ENCODE results near the gene ALDH1A1.
"Not testable (repeated sequence)": the region's sequence is repeated elsewhere in the genome, so short reads cannot be mapped to it uniquely, and the experiment has no call there.

DNA sequence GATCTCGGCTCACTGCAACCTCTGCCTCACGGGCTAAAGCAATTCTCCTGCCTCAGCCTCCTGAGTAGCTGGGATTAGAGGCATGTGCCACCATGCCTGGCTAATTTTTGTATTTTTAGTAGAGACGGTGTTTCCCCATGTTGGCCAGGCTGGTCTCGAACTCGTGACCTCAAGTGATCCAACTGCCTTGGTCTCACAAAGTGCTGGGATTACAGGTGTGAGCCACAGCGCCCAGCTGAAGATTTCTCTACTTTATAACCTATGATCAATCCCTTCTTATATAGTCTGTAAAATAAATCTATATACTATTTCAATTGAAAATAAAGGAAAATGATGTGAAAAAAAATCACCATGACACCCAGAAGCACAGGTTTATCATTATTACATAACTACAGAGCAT, 13.3 kb downstream of the ALDH1A1 start:
- TF ChIP-seq, protein P1, sequence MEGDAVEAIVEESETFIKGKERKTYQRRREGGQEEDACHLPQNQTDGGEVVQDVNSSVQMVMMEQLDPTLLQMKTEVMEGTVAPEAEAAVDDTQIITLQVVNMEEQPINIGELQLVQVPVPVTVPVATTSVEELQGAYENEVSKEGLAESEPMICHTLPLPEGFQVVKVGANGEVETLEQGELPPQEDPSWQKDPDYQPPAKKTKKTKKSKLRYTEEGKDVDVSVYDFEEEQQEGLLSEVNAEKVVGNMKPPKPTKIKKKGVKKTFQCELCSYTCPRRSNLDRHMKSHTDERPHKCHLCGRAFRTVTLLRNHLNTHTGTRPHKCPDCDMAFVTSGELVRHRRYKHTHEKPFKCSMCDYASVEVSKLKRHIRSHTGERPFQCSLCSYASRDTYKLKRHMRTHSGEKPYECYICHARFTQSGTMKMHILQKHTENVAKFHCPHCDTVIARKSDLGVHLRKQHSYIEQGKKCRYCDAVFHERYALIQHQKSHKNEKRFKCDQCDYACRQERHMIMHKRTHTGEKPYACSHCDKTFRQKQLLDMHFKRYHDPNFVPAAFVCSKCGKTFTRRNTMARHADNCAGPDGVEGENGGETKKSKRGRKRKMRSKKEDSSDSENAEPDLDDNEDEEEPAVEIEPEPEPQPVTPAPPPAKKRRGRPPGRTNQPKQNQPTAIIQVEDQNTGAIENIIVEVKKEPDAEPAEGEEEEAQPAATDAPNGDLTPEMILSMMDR (conservative IDR thresholded peaks at IDR 0.05; ENCODE audit: low read depth, low read length) = not testable (repeated sequence)
- TF ChIP-seq EZH2 (IDR thresholded peaks at IDR 0.05; ENCODE audit: low read length, unreplicated experiment); EZH2phosphoT487 (IDR thresholded peaks at IDR 0.05; ENCODE audit: borderline replicate concordance, low read length): not testable (repeated sequence)

Measured in PC-3 (cell line).